Progenitor cell of endocrine pancreas (in vitro differentiated cells): ENCODE measurements around the gene NLRP7. TPM values are rescaled to one million over a fixed set of nuclear protein-coding genes. Genes with fewer than 3 reads are reported as not detected.
"Not testable (repeated sequence)": the region's sequence is repeated elsewhere in the genome, so short reads cannot be mapped to it uniquely, and the experiment has no call there.

ENCODE experiments used
- DNase-seq: peaks from one replicate; pipeline ENCODE4 v3.0.0; 2021; ENCODE audit warnings: low spot score; ENCODE audit not compliant: unreplicated experiment
- H3K27ac Mint-ChIP-seq: 2 replicates; pipeline ENCODE4 v1.8.0; 2021; ENCODE audit warnings: mild to moderate bottlenecking, moderate library complexity, mixed read lengths
- H3K27me3 Mint-ChIP-seq: 2 replicates; pipeline ENCODE4 v1.8.0; 2021; ENCODE audit warnings: mixed read lengths
- H3K36me3 Mint-ChIP-seq: 2 replicates; pipeline ENCODE4 v1.8.0; 2022; ENCODE audit warnings: mixed read lengths; ENCODE audit not compliant: insufficient read depth
- H3K4me1 Mint-ChIP-seq: 2 replicates; pipeline ENCODE4 v1.8.0; 2021; ENCODE audit warnings: low read depth, mixed read lengths
- H3K4me3 Mint-ChIP-seq: 2 replicates; pipeline ENCODE4 v1.8.0; 2021; ENCODE audit warnings: low read depth, mild to moderate bottlenecking, moderate library complexity, mixed read lengths
- H3K9me3 Mint-ChIP-seq: 2 replicates; pipeline ENCODE4 v1.8.0; 2021; ENCODE audit warnings: low read depth, mixed read lengths
- total RNA-seq: library from RNA; stranded (reverse); gene quantifications from 2 replicates; pipeline ENCODE4 v1.2.1, GENCODE V29; 2021
- TF ChIP-seq, protein P1 (sequence below): fragments of 200-600 bp; sonication (generic); IDR thresholded peaks from one replicate; pipeline ENCODE4 v1.5.0; 2021; ENCODE audit warnings: antibody characterized with exemption, mild to moderate bottlenecking; ENCODE audit not compliant: unreplicated experiment

The NLRP7 gene
- total RNA-seq, 1 donor from 2014 or later, result not detected

DNA sequence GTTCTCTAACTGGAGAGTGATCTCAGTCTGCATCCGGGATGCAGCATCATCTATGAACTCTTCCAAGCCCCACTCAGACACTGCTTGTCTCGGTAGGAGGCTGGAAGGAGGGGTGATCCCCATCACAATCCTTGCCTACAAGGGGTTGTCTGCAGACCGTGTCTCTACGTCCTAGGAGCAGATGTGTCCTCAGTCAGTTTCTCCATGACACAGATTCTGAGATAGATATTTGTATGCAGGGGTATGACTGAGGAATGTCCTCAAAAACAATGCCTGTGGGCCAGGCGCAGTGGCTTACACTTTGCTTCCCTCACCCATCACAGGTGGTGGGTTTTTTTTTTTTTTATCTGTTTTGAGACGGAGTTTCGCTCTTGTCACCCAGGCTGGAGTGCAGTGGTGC is 40.5 kb downstream of the NLRP7 start:
- Mint-ChIP-seq H3K4me1 (peaks cover 3% of the 10 kb centered on the region), H3K9me3 (no peaks in the 10 kb centered on the region), H3K27me3 (no peaks in the 10 kb centered on the region), H3K4me3 (no peak overlapping the region), H3K36me3 (no peaks in the 10 kb centered on the region), H3K27ac (no peak overlapping the region)
- TF ChIP-seq, protein P1, sequence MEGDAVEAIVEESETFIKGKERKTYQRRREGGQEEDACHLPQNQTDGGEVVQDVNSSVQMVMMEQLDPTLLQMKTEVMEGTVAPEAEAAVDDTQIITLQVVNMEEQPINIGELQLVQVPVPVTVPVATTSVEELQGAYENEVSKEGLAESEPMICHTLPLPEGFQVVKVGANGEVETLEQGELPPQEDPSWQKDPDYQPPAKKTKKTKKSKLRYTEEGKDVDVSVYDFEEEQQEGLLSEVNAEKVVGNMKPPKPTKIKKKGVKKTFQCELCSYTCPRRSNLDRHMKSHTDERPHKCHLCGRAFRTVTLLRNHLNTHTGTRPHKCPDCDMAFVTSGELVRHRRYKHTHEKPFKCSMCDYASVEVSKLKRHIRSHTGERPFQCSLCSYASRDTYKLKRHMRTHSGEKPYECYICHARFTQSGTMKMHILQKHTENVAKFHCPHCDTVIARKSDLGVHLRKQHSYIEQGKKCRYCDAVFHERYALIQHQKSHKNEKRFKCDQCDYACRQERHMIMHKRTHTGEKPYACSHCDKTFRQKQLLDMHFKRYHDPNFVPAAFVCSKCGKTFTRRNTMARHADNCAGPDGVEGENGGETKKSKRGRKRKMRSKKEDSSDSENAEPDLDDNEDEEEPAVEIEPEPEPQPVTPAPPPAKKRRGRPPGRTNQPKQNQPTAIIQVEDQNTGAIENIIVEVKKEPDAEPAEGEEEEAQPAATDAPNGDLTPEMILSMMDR, result no peak
- DNase-seq, result no peak

DNA sequence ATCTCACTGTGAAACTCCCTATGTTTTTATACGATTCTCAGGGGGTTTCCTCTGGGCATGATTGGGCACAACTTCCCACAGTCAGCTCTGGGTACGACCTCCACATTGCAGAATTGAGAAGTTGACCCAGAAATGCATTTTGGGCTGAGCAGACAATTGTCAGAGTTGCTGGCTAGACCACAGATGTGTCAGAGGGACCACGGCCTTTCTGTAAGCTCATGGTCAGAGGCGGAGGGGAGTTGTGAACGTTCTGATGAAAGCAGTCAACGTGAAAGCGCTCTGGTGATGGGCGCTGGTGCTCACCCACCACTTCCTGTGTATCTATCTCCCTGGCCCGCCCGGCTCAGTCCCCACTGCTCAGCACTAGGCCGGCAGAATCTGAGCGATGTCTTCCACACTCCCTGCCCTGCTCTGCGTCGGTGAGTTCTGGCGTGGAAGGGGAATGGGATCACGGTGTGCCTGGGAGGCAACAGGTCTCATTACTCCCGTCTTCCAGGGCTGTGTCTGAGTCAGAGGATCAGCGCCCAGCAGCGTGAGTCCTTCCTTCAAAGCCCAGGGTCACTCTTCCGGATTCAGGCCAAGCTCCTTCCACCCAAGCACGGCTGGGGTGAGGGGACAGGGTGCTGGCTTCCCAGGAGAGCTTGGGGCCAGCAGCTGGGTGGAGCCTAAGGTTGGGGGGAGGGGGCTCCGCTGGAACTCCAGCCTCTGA is 41.4 kb downstream of the NLRP7 start, which contains the start of gene NCR1:
NCR1 (plus strand) TSS at position 346 of the 709 bp plus-strand sequence; CDS start at position 386, 40 bp downstream.
- Mint-ChIP-seq H3K4me3 (no peak within 1 kb of the TSS), H3K36me3 (no peaks in the 10 kb centered on the region), H3K27ac (no peak within 1 kb of the TSS), H3K4me1 (peaks cover 3% of the 10 kb centered on the region), H3K9me3 (no peaks in the 10 kb centered on the region), H3K27me3 (no peaks in the 10 kb centered on the region)
- DNase-seq, result no peak
- TF ChIP-seq, protein P1, result no peak

DNA sequence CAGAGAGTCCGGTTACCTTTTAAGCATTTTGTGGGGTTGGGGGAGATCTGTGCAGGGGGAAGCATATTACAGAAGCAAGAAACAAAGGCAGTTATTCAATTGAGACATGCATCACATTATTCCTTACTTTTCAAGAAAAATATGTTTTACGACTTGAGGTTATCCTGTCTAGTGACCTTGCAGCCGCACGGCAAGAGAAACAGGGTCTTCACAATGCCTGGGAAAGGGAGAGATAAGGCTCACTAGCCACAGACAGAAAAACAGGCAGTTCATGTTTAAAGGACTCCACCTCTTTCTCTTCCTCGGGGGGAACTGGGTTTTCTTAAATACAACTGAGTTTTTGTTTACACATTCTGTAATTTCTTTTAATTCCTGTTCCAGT is 41.9 kb downstream of the NLRP7 start:
- no peaks in the 10 kb centered on the region for H3K27me3 Mint-ChIP-seq
- DNase-seq, result no peak
- H3K9me3 Mint-ChIP-seq, result no peaks in the 10 kb centered on the region
- TF ChIP-seq, protein P1, result no peak
- no peaks in the 10 kb centered on the region for H3K36me3 Mint-ChIP-seq
- H3K27ac Mint-ChIP-seq, result no peak overlapping the region
- H3K4me1 Mint-ChIP-seq, result peaks cover 3% of the 10 kb centered on the region
- H3K4me3 Mint-ChIP-seq, result no peak overlapping the region

DNA sequence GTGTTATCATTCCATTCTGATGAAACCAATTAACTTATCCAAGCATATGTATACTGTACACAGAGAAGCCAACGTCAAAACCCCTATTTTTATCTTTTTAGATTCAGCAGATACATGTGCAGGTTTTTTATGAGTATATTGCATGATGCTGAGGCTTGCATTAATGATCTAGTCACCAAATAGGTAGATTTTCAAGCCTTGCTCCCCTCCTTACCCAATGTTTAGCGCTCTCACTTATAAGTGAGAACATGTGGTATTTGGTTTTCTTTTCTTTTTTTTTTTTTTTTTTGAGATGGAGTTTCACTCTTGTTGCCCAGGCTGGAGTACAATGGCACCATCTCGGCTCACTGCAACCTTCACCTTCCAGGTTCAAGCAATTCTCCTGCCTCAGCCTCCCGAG is 43.1 kb downstream of the NLRP7 start:
- not testable (repeated sequence) for DNase-seq, H3K27ac Mint-ChIP-seq, H3K36me3 Mint-ChIP-seq, H3K4me3 Mint-ChIP-seq, H3K27me3 Mint-ChIP-seq, H3K9me3 Mint-ChIP-seq, H3K4me1 Mint-ChIP-seq

DNA sequence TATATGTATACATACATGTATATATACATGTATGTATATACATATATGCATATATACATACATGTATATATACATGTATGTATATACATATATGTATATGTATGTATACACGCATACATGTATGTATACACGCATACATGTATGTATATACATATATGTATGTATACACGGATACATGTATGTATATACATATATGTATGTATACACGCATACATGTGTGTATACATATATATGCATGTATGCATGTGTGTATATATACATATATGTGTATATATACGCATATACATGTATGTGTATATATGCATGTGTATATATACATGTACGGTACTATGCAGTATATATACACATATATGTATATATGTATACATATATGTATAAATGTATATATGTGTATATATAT is 44.0 kb downstream of the NLRP7 start:
- Mint-ChIP-seq H3K36me3 (no peaks in the 10 kb centered on the region), H3K9me3 (no peaks in the 10 kb centered on the region), H3K4me3 (no peak overlapping the region)

More for the DNA sequence above, 44.0 kb downstream of the NLRP7 start:
- TF ChIP-seq, protein P1, result no peak
- Mint-ChIP-seq H3K4me1 (peaks cover 3% of the 10 kb centered on the region), H3K27me3 (peaks cover 17% of the 10 kb centered on the region), H3K27ac (no peak overlapping the region)
- no peak for DNase-seq
